ENCODE measurements around the gene MTF1.
A peak's percentile ranks its signal among the peaks of the same experiment; 100 is the strongest.

MTF1 gene

GRCh38 chr1:37859507-37860345 lies at the start of gene MTF1 (continued):
- TF ChIP-seq ZNF148 (tag by site-specific recombination; IDR thresholded peaks at IDR 0.05; ENCODE audit: borderline replicate concordance), result no peak
- TF ChIP-seq, protein P1, sequence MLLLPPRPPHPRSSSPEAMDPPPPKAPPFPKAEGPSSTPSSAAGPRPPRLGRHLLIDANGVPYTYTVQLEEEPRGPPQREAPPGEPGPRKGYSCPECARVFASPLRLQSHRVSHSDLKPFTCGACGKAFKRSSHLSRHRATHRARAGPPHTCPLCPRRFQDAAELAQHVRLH (tag by site-specific recombination; IDR thresholded peaks at IDR 0.05), result no peak
- TF ChIP-seq ZNF707 (tag by site-specific recombination; IDR thresholded peaks at IDR 0.05), result no peak
- no peak for TF ChIP-seq ZNF214 (tag by site-specific recombination; IDR thresholded peaks at IDR 0.05; ENCODE audit: borderline replicate concordance)
- TF ChIP-seq ZBTB49 (tag by site-specific recombination; IDR thresholded peaks at IDR 0.05; ENCODE audit: low read depth), result no peak
- TF ChIP-seq ZNF416 (tag by site-specific recombination; IDR thresholded peaks at IDR 0.05), result no peak
- peak; percentile 51 for TF ChIP-seq EGR2 (tag by site-specific recombination; IDR thresholded peaks at IDR 0.05; ENCODE audit: low read depth)
- TF ChIP-seq ZNF223 (tag by site-specific recombination; IDR thresholded peaks at IDR 0.05), result no peak
- peak; percentile 72 for TF ChIP-seq ZNF629 (tag by site-specific recombination; IDR thresholded peaks at IDR 0.05)
- 0 out of 2 replicates have a peak, but pooled peaks have one; percentile 13 for TF ChIP-seq ZNF239 (tag by site-specific recombination; IDR thresholded peaks at IDR 0.05)
- no peak for TF ChIP-seq ZNF174 (tag by site-specific recombination; IDR thresholded peaks at IDR 0.05)
- TF ChIP-seq REPIN1 (tag by site-specific recombination; IDR thresholded peaks at IDR 0.05; ENCODE audit: low read depth), result no peak
- TF ChIP-seq ZNF571 (tag by site-specific recombination; IDR thresholded peaks at IDR 0.05), result no peak
- TF ChIP-seq, protein P2, sequence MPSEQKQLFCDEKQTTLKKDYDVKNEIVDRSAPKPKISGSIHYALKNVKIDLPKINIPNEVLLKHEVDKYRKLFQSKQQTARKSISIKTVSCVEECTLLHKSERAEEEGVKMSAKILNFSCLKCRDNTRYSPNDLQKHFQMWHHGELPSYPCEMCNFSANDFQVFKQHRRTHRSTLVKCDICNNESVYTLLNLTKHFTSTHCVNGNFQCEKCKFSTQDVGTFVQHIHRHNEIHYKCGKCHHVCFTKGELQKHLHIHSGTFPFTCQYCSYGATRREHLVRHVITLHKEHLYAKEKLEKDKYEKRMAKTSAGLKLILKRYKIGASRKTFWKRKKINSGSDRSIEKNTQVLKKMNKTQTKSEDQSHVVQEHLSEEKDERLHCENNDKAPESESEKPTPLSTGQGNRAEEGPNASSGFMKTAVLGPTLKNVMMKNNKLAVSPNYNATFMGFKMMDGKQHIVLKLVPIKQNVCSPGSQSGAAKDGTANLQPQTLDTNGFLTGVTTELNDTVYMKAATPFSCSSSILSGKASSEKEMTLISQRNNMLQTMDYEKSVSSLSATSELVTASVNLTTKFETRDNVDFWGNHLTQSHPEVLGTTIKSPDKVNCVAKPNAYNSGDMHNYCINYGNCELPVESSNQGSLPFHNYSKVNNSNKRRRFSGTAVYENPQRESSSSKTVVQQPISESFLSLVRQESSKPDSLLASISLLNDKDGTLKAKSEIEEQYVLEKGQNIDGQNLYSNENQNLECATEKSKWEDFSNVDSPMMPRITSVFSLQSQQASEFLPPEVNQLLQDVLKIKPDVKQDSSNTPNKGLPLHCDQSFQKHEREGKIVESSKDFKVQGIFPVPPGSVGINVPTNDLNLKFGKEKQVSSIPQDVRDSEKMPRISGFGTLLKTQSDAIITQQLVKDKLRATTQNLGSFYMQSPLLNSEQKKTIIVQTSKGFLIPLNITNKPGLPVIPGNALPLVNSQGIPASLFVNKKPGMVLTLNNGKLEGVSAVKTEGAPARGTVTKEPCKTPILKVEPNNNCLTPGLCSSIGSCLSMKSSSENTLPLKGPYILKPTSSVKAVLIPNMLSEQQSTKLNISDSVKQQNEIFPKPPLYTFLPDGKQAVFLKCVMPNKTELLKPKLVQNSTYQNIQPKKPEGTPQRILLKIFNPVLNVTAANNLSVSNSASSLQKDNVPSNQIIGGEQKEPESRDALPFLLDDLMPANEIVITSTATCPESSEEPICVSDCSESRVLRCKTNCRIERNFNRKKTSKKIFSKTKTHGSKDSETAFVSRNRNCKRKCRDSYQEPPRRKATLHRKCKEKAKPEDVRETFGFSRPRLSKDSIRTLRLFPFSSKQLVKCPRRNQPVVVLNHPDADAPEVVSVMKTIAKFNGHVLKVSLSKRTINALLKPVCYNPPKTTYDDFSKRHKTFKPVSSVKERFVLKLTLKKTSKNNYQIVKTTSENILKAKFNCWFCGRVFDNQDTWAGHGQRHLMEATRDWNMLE (tag by site-specific recombination; conservative IDR thresholded peaks at IDR 0.05; ENCODE audit: low read depth), result peak; percentile 73
- no peak for TF ChIP-seq ZNF521 (tag by site-specific recombination; IDR thresholded peaks at IDR 0.05)
- TF ChIP-seq HOXA7 (CRISPR knock-in tag; IDR thresholded peaks at IDR 0.05; ENCODE audit: borderline replicate concordance), result no peak
- TF ChIP-seq YY2 (tag by site-specific recombination; IDR thresholded peaks at IDR 0.05), result peak; percentile 85
- TF ChIP-seq ZNF394 (tag by site-specific recombination; IDR thresholded peaks at IDR 0.05; ENCODE audit: borderline replicate concordance), result peak; percentile 81
- peak; percentile 85 for TF ChIP-seq ZNF2 (tag by site-specific recombination; IDR thresholded peaks at IDR 0.05)
- TF ChIP-seq PRDM2 (tag by site-specific recombination; IDR thresholded peaks at IDR 0.05; ENCODE audit: borderline replicate concordance), result no peak
